Measurements from ENCODE around the gene CABLES2.

DNA sequence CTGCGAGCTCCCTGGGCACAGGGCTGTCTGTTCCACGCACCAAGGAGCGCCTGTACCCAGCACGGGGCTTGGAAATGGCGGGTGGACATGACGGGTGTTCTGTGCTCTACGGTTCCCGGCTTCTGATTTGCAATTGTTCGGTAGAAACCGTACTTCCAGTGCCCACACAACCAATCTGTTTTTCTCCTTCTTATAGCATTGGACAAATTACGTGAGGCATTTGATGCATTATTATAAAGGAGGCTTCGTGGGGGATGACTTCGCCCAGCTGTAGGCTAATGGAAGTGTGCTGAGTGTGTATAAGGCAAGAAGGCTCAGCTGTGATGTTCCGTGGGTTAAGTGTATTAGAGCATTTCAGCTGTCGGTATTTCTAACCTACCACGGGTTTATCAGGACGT, 30.0 kb downstream of the CABLES2 start:
- TF ChIP-seq, protein P1, sequence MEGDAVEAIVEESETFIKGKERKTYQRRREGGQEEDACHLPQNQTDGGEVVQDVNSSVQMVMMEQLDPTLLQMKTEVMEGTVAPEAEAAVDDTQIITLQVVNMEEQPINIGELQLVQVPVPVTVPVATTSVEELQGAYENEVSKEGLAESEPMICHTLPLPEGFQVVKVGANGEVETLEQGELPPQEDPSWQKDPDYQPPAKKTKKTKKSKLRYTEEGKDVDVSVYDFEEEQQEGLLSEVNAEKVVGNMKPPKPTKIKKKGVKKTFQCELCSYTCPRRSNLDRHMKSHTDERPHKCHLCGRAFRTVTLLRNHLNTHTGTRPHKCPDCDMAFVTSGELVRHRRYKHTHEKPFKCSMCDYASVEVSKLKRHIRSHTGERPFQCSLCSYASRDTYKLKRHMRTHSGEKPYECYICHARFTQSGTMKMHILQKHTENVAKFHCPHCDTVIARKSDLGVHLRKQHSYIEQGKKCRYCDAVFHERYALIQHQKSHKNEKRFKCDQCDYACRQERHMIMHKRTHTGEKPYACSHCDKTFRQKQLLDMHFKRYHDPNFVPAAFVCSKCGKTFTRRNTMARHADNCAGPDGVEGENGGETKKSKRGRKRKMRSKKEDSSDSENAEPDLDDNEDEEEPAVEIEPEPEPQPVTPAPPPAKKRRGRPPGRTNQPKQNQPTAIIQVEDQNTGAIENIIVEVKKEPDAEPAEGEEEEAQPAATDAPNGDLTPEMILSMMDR (IDR thresholded peaks at IDR 0.05) = no peak
- no peak for TF ChIP-seq POLR2A (IDR thresholded peaks at IDR 0.05)
